ENCODE data around the gene DEXI. TPM values are rescaled to one million over a fixed set of nuclear protein-coding genes. Genes with fewer than 3 reads are reported as not detected.

DEXI gene
- total and polyA plus RNA-seq, 2 of the 13 experiments (the other 11 are each of a cell fraction or from before 2014, with no cell fraction given) = 51.5 to 70.4 TPM

DNA sequence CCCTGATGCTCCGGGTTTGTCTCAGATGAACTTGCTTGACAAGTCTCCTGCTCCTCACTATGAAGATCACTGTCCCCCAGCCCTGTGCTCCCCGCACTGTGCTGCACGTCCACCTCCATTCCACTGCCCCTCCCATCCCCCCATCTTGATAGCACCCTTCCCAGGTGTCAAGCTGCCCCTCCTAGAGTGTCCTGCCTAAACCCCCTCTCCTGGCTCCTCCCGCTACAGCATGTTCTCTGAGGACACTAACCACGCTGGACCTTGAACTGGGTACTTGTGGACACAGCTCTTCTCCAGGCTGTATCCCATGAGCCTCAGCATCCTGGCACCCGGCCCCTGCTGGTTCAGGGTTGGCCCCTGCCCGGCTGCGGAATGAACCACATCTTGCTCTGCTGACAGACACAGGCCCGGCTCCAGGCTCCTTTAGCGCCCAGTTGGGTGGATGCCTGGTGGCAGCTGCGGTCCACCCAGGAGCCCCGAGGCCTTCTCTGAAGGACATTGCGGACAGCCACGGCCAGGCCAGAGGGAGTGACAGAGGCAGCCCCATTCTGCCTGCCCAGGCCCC is 18.5 kb downstream of the DEXI start (continued):
- TF ChIP-seq ZNF891 (CRISPR knock-in tag; IDR thresholded peaks at IDR 0.05) = no peak; the same call in 1 of the 2 replicates
- no peak for TF ChIP-seq ZNF737 (CRISPR knock-in tag; IDR thresholded peaks at IDR 0.05; ENCODE audit: borderline replicate concordance)
- TF ChIP-seq THAP11 (CRISPR knock-in tag; IDR thresholded peaks at IDR 0.05) = peak; percentile 76
- TF ChIP-seq CREM (IDR thresholded peaks at IDR 0.05) = 0 out of 2 replicates have a peak, but pooled peaks have one; percentile 23
- no peak for TF ChIP-seq CREM (CRISPR knock-in tag; IDR thresholded peaks at IDR 0.05)
- TF ChIP-seq ETV6 (CRISPR knock-in tag; conservative IDR thresholded peaks at IDR 0.05) = no peak
- TF ChIP-seq HMGA1 (CRISPR knock-in tag; conservative IDR thresholded peaks at IDR 0.05) = no peak
- TF ChIP-seq, protein P1, sequence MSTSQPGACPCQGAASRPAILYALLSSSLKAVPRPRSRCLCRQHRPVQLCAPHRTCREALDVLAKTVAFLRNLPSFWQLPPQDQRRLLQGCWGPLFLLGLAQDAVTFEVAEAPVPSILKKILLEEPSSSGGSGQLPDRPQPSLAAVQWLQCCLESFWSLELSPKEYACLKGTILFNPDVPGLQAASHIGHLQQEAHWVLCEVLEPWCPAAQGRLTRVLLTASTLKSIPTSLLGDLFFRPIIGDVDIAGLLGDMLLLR (CRISPR knock-in tag; IDR thresholded peaks at IDR 0.05) = no peak
- TF ChIP-seq NR2C2 (CRISPR knock-in tag; IDR thresholded peaks at IDR 0.05; ENCODE audit: borderline replicate concordance) = peak; percentile 53; the same call in 1 of the 2 replicates
- no peak; the same call in 1 of the 2 replicates for TF ChIP-seq PAWR (CRISPR knock-in tag; IDR thresholded peaks at IDR 0.05; ENCODE audit: borderline replicate concordance)
- 0 out of 2 replicates have a peak, but pooled peaks have one; percentile 14 for TF ChIP-seq ZNF280B (CRISPR knock-in tag; IDR thresholded peaks at IDR 0.05; ENCODE audit: borderline replicate concordance)
- TF ChIP-seq KLF12 (CRISPR knock-in tag; IDR thresholded peaks at IDR 0.05; ENCODE audit: borderline replicate concordance) = no peak
- TF ChIP-seq, protein P2, sequence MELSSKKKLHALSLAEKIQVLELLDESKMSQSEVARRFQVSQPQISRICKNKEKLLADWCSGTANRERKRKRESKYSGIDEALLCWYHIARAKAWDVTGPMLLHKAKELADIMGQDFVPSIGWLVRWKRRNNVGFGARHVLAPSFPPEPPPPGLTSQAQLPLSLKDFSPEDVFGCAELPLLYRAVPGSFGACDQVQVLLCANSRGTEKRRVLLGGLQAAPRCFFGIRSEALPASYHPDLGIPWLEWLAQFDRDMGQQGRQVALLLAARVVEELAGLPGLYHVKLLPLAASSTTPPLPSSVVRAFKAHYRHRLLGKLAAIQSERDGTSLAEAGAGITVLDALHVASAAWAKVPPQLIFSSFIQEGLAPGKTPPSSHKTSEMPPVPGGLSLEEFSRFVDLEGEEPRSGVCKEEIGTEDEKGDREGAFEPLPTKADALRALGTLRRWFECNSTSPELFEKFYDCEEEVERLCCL (CRISPR knock-in tag; IDR thresholded peaks at IDR 0.05; ENCODE audit: borderline replicate concordance) = peak; percentile 21; the same call in 1 of the 2 replicates
- TF ChIP-seq RFX3 (CRISPR knock-in tag; IDR thresholded peaks at IDR 0.05) = no peak
- peak; percentile 49; the same call in 1 of the 2 replicates for TF ChIP-seq POGZ (CRISPR knock-in tag; IDR thresholded peaks at IDR 0.05)
- no peak for TF ChIP-seq RBFOX2 (IDR thresholded peaks at IDR 0.05; ENCODE audit: low read depth, low read length)
- TF ChIP-seq ZKSCAN8 (CRISPR knock-in tag; IDR thresholded peaks at IDR 0.05; ENCODE audit: borderline replicate concordance) = 0 out of 2 replicates have a peak, but pooled peaks have one; percentile 50
- TF ChIP-seq CENPX (CRISPR knock-in tag; IDR thresholded peaks at IDR 0.05) = no peak
- TF ChIP-seq ZNF577 (CRISPR knock-in tag; IDR thresholded peaks at IDR 0.05; ENCODE audit: borderline replicate concordance, low read depth) = no peak
- TF ChIP-seq ZNF639 (CRISPR knock-in tag; conservative IDR thresholded peaks at IDR 0.05) = no peak
- TF ChIP-seq DMTF1 (CRISPR knock-in tag; IDR thresholded peaks at IDR 0.05) = no peak
- peak; percentile 86; the same call in 1 of the 2 replicates for TF ChIP-seq SALL1 (CRISPR knock-in tag; IDR thresholded peaks at IDR 0.05)
- TF ChIP-seq GATAD2A (CRISPR knock-in tag; IDR thresholded peaks at IDR 0.05) = peak; percentile 84; the same call in 1 of the 2 replicates
- TF ChIP-seq ZNF335 (CRISPR knock-in tag; IDR thresholded peaks at IDR 0.05) = no peak
